NCI-H446 (cell line): ENCODE data around the gene ANXA5.
"Not testable (repeated sequence)": the region's sequence is repeated elsewhere in the genome, so short reads cannot be mapped to it uniquely, and the experiment has no call there.

Experiments
- DNase-seq, 2 experiments: peaks; one replicate each; lab custom pipeline; 2025; lab: John Stamatoyannopoulos, UW

ANXA5 gene

DNA sequence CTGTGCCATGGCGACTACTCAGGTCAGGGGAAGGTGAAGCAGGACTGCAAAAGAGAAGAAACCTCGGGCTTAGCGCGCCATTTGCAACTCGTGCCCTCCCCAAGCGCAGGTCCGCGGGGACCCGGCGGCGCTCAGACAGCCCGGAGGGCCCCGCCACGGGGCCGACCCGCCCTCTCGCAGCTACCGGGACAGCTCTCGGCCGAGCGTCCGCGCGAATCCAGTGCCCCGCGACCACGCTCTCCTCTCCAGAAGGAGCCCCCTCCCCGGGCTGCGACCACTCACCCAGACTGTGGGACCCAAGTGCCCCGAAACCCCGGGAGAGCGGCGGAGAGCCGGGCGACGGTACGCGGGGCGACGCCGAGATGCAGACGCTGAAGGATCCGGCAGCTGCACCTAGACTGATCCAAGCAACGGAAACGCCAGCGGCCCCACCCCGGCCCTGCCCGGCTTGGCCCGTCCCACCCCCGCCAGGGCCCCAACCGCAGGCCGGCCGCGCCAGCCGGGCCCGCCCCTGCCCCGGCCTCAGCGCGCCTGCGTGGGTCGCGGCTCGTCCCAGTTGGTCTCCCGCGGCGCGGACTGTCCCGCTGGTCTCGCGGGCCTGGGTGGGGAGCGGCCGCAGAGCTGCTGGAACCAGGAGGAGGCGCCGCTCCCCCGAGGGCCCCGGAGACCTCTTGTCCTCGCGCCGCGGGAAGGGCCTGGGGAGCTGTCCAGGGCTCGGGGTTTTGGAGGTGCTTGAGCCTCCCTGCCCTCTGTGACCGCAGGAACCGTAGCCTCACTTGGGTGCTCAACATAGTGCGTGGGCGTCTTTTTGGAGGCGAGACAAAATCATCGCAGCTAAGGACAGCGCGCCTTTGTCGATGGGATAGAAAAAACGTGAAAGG lies at the start of gene ANXA5:
Gene ANXA5 (minus strand): TSS at position 400 of the 881 bp plus-strand sequence. CDS start 391 bp downstream, at position 9.
- peak; percentile 45 to 86 for DNase-seq

- no peak for DNase-seq
Measured at GRCh38 chr4:121742794-121743193, 46.0 kb upstream of the ANXA5 start.

- DNase-seq, result peak in 1 of 2 experiments; percentile 12
Measured at GRCh38 chr4:121741751-121742150, 45.0 kb upstream of the ANXA5 start.

DNA sequence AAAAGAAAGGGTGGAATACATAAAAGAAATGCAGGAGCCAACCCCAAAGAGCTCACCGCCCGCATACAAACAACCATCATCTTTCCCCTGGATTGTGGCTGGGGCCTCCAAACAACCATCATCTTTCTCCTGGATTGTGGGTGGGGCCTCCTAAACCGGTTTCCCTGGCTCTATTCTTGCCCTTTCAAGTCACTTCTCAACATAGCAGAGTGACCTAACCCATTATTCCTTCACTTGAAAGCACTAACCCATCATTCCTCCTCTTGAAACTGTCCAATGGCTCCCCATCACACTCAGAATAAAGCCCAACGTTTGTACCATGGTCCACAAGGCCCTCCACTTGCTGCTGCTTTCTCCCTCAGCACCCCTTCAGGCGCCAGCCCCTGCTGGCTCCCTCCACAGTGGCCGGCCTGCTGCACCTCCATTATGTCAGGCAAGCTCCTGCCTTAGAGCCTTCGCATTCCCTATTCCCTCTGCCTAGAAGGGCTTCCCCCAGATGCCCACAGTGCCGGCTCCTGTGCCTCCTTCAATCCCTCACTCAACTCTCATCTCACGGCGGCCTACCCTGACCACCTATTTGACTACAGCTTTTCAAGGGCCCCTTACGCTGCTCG lies 44.1 kb upstream of the ANXA5 start:
- DNase-seq, result no peak

DNA sequence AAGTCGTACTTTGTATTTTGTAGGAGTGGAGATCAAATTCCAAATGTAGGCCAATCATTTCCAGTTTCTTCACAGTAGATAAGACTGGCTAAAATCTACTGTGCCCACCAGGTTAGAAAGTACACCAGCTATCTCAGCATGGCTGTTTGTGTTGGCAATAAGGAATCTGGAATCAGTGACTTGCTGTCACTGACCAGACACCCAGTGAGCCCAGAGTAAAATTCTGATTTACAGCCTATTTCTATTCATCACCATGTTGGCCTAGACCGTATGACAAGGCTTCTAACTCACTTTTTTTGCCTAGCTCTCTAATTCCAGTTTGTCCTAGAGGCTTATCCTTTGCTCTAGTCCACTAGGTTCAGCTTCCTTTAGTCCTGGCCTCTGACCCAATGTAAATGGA lies 42.8 kb upstream of the ANXA5 start:
- no peak for DNase-seq

- DNase-seq, result no peak
Measured at GRCh38 chr4:121738780-121739535, 42.2 kb upstream of the ANXA5 start.

DNA sequence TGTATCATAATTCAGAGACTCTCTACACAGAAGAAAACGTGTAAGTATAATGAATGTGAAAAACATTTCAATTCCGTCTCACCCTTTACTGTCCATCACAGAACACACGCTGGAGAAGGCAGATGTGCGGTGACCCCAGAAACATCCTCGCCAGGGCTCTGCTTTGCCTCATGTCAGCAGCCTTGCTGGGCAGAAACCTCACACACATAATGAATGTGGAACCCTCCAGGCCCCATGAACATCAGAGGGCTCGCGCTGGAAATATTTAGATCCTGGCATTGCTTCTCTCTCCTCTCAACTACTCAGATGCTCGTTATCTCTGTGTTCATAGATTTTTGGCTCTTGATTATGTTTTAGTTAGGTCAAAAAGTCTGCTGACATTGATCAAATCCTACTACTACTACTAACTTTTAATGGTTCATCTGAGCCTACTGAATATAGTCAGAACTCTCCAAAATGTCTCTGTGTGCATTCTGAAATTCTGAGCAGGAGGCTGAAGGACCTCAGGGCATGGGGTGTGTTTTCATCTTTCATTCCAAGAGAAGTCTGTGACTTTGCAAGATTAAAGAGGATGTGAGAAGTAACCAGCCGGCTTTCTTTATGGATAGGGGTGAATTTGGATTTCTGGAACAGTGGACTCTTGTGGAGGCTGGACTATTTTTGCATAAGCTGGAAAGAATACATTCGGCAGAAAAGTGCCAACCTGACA lies 41.2 kb upstream of the ANXA5 start:
- DNase-seq, result no peak

DNA sequence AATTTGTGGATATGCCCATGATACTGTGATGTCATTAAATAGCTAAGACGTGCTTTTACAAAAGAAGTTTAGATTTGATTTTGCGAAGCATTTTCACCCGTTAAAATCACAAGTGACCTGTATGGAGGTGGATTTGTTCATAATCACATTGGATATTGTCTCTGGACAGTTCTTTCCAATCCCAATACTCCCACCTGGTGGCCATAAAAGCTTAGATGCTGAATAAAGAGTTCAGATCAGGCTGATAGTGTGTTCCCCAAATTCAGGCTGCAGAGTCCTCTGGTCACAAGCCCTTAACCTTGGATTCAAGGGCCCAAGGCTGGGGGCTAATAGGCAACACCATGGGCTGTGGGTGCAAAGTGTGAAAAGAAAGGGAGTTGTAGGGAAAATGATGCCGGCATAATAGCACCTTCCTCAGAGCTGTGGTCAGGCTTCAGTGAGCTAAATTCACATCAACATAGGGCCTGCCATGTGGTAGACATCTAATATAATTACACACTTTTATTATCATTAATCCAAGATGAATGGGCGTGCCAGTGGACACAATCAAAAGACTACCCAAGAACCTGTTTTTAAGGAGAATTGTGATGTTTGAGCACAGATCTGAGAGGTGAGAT lies 40.1 kb upstream of the ANXA5 start:
- DNase-seq, result peak in 1 of 2 experiments; percentile 67

DNA sequence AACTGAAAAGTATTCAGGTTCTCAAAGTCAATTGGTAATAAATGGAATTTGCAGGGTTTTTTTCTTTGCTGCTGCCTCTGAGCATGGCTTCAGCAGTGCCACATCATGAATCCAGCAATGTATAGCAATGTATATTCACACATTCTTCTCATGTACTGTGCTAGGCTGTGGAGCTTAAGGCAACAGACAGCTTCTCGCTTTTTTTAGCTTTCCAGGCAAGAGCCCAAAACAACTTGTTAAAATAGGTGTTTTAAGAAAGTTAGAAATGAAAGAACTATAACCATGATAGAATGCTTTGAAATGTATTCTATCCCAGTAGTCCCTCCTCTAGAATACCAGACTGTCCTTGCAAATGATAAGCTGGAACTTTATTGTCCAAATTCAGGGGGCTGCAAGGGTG lies 37.8 kb upstream of the ANXA5 start:
- no peak for DNase-seq

DNA sequence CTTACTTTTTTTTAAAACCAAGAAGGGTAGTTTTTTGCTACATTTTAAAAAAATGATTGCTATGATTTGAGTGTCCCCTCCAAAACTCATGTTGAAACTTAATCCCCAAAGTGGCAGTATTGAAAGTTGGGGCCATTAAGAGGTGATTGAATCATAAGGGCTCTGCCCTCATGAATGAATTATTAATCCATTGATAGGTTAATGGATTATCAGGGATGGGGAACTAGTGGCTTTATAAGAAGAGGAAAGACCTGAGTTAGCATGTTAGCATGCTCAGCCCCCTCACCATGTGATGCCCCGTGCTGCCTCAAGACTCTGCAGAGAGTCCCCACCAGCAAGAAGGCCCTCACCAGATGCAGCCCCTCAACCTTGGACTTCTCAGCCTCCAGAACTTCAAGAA lies 37.2 kb upstream of the ANXA5 start:
- DNase-seq, result no peak

DNA sequence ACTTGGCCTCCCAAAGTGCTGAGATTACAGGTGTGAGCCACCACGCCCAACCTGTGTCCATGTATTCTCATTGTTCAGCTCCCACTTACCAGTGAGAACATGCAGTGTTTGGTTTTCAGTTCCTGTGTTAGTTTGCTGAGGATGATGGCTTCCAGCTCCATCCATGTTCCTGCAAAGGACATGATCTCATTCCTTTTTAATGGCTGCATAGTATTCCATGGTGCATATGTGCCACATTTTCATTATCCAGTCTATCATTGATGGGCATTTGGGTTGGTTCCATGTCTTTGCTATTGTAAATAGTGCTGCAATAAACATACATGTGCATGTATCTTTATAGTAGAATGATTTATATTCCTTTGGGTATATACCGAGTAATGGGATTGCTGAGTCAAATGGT lies 33.0 kb upstream of the ANXA5 start:
- DNase-seq, result not testable (repeated sequence)

DNA sequence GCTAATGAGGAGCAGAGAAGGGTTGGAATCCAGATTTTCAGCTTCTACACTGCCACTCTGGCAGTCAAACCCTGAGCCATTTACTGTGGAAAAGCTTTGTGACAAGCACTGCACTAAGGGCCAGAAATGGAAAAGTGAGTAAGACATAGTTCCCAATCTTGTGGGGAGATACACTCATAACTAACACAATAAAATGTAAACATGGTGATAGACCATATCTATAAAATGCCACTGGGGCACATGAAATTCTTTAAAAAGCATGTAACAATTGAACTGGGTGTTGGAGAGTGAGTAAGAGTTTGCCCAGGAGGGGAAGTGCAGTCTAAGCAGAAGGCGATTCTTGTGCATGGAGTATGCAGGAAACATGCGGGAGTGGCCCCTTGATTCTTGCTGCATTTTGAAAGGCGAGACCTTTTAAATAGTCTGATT lies 32.0 kb upstream of the ANXA5 start:
- DNase-seq, result no peak

DNA sequence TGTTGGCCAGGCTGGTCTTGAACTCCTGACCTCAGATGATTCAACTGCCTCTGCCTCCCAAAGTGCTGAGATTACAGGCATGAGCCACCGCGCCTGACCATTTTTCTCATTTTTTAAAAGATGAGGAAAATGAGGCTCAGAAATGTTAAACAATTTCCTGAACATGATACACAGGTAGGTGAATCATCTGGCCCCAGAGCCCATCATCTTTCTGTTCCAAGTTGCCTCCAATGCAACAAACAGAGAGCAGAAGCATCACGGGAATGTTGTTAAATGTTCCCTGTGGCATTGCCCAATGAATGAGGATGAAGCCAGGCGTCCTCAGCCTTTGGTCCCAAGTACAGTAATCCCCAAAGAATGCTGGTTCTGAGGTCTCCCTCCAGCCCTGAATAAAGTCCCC lies 31.3 kb upstream of the ANXA5 start:
- no peak for DNase-seq

GRCh38 chr4:121726642-121727268 lies 30.0 kb upstream of the ANXA5 start:
- DNase-seq, result peak in 1 of 2 experiments; percentile 65

DNA sequence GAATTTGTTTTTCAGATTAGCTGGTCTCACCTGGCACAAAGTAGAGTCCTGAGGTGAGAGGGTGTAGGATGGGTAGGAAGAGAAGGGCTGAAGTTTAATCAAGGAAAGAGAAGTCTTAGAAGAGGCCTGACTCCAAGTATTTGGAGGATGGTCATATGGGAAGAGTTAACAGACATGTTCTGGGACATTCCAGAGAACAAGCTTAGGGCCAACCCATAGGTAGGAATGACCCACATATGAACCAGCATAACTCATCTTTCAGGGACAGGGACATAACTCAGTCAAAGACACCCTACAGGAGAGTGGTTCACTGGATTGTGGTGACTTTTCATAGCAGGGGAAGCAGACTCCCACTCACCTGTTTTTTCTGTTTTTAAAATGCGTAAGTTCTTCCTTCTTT lies 27.9 kb upstream of the ANXA5 start:
- no peak for DNase-seq

GRCh38 chr4:121721700-121722099 lies 24.9 kb upstream of the ANXA5 start:
- no peak for DNase-seq

DNA sequence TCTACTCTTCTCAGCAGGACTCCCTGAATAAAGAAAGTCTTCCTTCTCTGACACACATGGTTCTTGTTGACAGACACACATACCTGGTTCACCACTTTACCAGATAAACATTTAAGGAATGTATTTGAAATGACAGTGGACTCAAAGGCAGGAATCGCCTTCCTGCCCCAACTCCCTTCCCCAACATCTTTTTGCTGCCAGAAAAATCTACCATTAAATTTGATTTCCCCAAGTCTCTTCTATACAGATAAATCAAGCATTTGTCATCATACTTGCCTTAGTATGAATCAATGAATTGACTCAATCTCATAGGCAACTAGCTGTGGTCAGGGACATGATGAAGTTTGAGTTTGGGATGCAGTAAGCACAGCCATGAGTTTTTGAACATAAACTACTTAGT lies 23.3 kb upstream of the ANXA5 start:
- DNase-seq, result no peak

GRCh38 chr4:121717680-121718237 lies 21.0 kb upstream of the ANXA5 start:
- DNase-seq, result no peak

DNA sequence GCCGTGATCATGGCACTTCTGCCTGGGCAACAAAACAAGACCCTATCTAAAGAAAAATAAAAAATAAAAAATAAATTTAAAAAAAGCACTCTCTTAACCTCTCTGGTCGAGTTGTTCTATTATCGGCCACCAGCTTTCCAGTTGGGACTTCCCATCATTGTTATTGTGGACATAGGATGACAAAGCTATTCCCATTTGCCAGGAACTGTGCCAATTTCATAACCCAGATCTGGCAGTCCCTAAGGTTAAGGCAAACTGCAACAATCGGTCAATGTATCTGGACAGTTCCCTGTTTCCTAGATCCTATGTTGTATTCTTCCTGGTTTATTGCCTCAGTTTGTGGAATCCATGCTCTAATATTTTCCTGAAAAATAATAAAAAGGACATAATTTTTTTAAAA lies 17.8 kb upstream of the ANXA5 start:
- DNase-seq, result no peak

GRCh38 chr4:121712783-121713182 lies 16.0 kb upstream of the ANXA5 start:
- DNase-seq, result no peak
